ENCODE data around the gene ZHX3. TPM values are rescaled to one million over a fixed set of nuclear protein-coding genes. Genes with fewer than 3 reads are reported as not detected.

ZHX3 gene
- polyA plus RNA-seq, 6 donors from 2014 or later, result 3.8 to 27.8 (median 11.9) TPM

GRCh38 chr20:41204304-41205265 lies 112.9 kb downstream of the ZHX3 start:
- Mint-ChIP-seq H3K9me3 (peaks cover 0 to 8% (median 2%) of the 10 kb centered on the region in 7 donors), H3K4me3 (no peak overlapping the region), H3K36me3 (peaks cover 16 to 21% of the 10 kb centered on the region in 2 donors), H3K27ac (no peak overlapping the region), H3K27me3 (peaks cover 0 to 5% (median 0%) of the 10 kb centered on the region in 3 donors), H3K4me1 (peaks cover 5 to 18% (median 14%) of the 10 kb centered on the region in 3 donors)
- no peak for DNase-seq
- ATAC-seq (ENCODE audit: low read depth in 2 of 2), result no peak

GRCh38 chr20:41203660-41204059 lies 113.9 kb downstream of the ZHX3 start:
- DNase-seq (no peak), ATAC-seq (ENCODE audit: low read depth in 2 of 2) (no peak)
- Mint-ChIP-seq H3K27ac (no peak overlapping the region), H3K4me3 (no peak overlapping the region), H3K36me3 (peaks cover 24 to 28% of the 10 kb centered on the region in 2 donors), H3K27me3 (peaks cover 0 to 5% (median 0%) of the 10 kb centered on the region in 3 donors), H3K9me3 (peaks cover 6 to 14% (median 10%) of the 10 kb centered on the region in 7 donors), H3K4me1 (peaks cover 5 to 18% (median 14%) of the 10 kb centered on the region in 3 donors)

DNA sequence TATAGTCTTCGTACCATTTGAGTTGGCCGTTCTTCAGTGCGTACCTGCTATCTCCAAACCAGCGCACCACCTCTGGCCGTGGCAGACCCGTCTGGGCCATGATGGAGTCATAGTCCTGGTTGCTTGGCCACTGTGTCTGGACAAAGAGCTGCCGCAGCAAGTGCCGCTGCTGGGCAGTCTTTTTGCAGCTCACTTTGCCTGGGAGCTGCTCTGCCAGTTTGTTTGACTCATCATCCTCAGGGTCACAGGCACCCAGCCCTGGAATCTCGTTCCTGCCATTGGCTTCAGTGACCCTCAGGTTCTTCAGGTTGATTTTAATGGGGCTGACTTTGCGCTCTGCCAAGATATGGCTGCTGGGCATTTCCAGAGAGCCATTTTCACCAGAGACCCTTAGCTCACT lies 115.1 kb downstream of the ZHX3 start:
- peaks cover 30 to 32% of the 10 kb centered on the region in 2 donors for H3K36me3 Mint-ChIP-seq
- no peak overlapping the region for H3K4me3 Mint-ChIP-seq
- H3K27ac Mint-ChIP-seq, result no peak overlapping the region
- ATAC-seq (ENCODE audit: low read depth in 2 of 2) (no peak), DNase-seq (no peak)
- peaks cover 0 to under 1% (median 0%) of the 10 kb centered on the region in 3 donors for H3K27me3 Mint-ChIP-seq
- H3K4me1 Mint-ChIP-seq, result peaks cover 5 to 14% (median 10%) of the 10 kb centered on the region in 3 donors
- peaks cover 8 to 20% (median 14%) of the 10 kb centered on the region in 7 donors for H3K9me3 Mint-ChIP-seq

GRCh38 chr20:41201760-41202159 lies 115.8 kb downstream of the ZHX3 start:
- H3K27ac Mint-ChIP-seq, result no peak overlapping the region
- H3K4me1 Mint-ChIP-seq, result peaks cover 0 to 14% (median 5%) of the 10 kb centered on the region in 3 donors
- ATAC-seq (ENCODE audit: low read depth in 2 of 2) (no peak), DNase-seq (no peak)
- peaks cover 8 to 20% (median 14%) of the 10 kb centered on the region in 7 donors for H3K9me3 Mint-ChIP-seq
- no peak overlapping the region for H3K4me3 Mint-ChIP-seq
- peaks cover 30 to 32% of the 10 kb centered on the region in 2 donors for H3K36me3 Mint-ChIP-seq
- no peaks in the 10 kb centered on the region for H3K27me3 Mint-ChIP-seq

DNA sequence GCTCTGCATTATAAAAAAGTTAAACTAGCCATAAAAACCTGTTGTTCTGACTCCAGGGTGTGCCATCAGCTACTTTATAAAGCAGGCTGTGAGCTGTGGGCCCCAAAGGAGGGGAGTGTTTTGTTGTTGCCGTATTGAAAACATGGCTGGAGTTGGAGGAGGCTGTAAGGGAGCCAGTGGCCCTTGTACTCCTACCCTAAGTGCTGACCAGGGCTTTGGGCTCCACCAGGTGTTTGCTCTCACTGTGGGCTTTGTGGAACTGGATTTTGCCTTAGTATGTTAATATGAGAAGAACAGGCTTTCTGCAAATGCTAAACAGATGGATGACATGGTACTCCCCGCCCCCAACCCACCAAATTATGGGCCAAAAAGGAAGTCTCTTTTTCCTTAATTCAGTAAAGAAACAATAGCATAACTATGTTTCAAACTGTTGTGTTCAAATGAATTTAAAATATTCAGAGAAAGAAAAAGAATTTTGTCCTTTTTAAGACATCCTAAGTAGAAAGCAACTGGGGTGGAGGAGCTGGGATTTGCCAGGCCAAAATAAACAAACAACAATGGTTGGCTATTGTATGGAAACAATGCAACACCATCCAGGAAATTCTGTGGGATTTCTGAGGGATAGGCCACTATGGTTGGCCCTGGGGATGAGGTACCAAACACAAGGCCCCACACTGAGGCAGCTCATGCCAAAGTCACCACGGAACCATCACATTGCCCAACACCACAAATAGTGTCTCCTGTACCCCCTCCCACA lies 116.9 kb downstream of the ZHX3 start:
- peaks cover 8 to 20% (median 14%) of the 10 kb centered on the region in 7 donors for H3K9me3 Mint-ChIP-seq
- H3K4me3 Mint-ChIP-seq, result no peak overlapping the region
- DNase-seq (no peak), ATAC-seq (ENCODE audit: low read depth in 2 of 2) (no peak)
- peak overlapping the region in 2 of 6 donors; percentile 36 to 62 for H3K27ac Mint-ChIP-seq
- no peaks in the 10 kb centered on the region for H3K27me3 Mint-ChIP-seq
- H3K36me3 Mint-ChIP-seq, result peaks cover 30 to 32% of the 10 kb centered on the region in 2 donors
- H3K4me1 Mint-ChIP-seq, result peaks cover 0 to 8% (median 0%) of the 10 kb centered on the region in 3 donors

DNA sequence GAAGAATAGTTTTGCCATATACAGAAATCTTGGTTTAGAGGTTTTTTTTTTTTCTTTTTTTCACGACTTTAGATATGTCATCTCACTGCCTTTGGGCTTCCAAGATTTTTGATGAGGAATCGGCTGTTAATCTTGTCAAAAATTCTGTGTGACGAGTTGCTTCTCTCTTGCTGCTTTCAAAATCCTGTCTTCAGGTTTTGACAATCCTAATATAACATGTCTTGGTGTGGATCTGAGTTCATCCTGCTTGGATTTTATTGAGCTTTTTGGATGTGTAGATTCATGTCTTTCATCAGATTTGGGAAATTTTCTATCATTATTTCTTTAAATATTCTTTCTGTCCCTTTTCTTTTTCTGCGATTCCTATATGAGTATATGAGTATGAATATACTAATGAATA lies 119.1 kb downstream of the ZHX3 start:
- Mint-ChIP-seq H3K27ac (no peak overlapping the region), H3K4me3 (no peak overlapping the region), H3K36me3 (peaks cover 36 to 39% of the 10 kb centered on the region in 2 donors), H3K9me3 (peaks cover 8 to 32% (median 21%) of the 10 kb centered on the region in 7 donors), H3K27me3 (no peaks in the 10 kb centered on the region), H3K4me1 (peaks cover 0 to 8% (median 0%) of the 10 kb centered on the region in 3 donors)
- ATAC-seq (ENCODE audit: low read depth in 2 of 2), result no peak
- no peak for DNase-seq

GRCh38 chr20:41196653-41197225 lies 120.8 kb downstream of the ZHX3 start:
- H3K4me3 Mint-ChIP-seq, result no peak overlapping the region
- H3K36me3 Mint-ChIP-seq, result peaks cover 32 to 35% of the 10 kb centered on the region in 2 donors
- H3K9me3 Mint-ChIP-seq, result peaks cover 12 to 43% (median 26%) of the 10 kb centered on the region in 7 donors
- peaks cover 0 to 5% (median 0%) of the 10 kb centered on the region in 3 donors for H3K27me3 Mint-ChIP-seq
- no peak for ATAC-seq (ENCODE audit: low read depth in 2 of 2)
- H3K27ac Mint-ChIP-seq, result peak overlapping the region in 1 of 6 donors; percentile 15
- H3K4me1 Mint-ChIP-seq, result no peaks in the 10 kb centered on the region
- no peak for DNase-seq

- Mint-ChIP-seq H3K27ac (no peak overlapping the region), H3K4me1 (no peaks in the 10 kb centered on the region), H3K4me3 (no peak overlapping the region), H3K9me3 (peaks cover 5 to 54% (median 34%) of the 10 kb centered on the region in 7 donors), H3K27me3 (peaks cover 0 to 10% (median 0%) of the 10 kb centered on the region in 3 donors), H3K36me3 (peaks cover 35 to 37% of the 10 kb centered on the region in 2 donors)
- no peak for ATAC-seq (ENCODE audit: low read depth in 2 of 2)
- DNase-seq, result no peak
Measured at GRCh38 chr20:41192575-41192974, 125.0 kb downstream of the ZHX3 start.

- ATAC-seq (ENCODE audit: low read depth in 2 of 2), result no peak
- Mint-ChIP-seq H3K9me3 (peaks cover 5 to 54% (median 34%) of the 10 kb centered on the region in 7 donors), H3K27ac (peak overlapping the region in 1 of 6 donors; percentile 9), H3K36me3 (peaks cover 35 to 37% of the 10 kb centered on the region in 2 donors), H3K4me1 (no peaks in the 10 kb centered on the region), H3K4me3 (peak overlapping the region in 1 of 8 donors; percentile 8), H3K27me3 (peaks cover 0 to 10% (median 0%) of the 10 kb centered on the region in 3 donors)
- no peak for DNase-seq
Measured at GRCh38 chr20:41191562-41192500, 125.7 kb downstream of the ZHX3 start.

GRCh38 chr20:41187668-41188067 lies 129.9 kb downstream of the ZHX3 start:
- H3K4me3 Mint-ChIP-seq, result no peak overlapping the region
- no peak for DNase-seq
- peaks cover 30 to 37% of the 10 kb centered on the region in 2 donors for H3K36me3 Mint-ChIP-seq
- H3K27me3 Mint-ChIP-seq, result peaks cover 0 to 6% (median 0%) of the 10 kb centered on the region in 3 donors
- H3K4me1 Mint-ChIP-seq, result no peaks in the 10 kb centered on the region
- ATAC-seq (ENCODE audit: low read depth in 2 of 2), result no peak
- H3K9me3 Mint-ChIP-seq, result peaks cover under 1 to 38% (median 26%) of the 10 kb centered on the region in 7 donors
- no peak overlapping the region for H3K27ac Mint-ChIP-seq

GRCh38 chr20:41185013-41185757 lies 132.3 kb downstream of the ZHX3 start:
- ATAC-seq (ENCODE audit: low read depth in 2 of 2) (no peak), DNase-seq (no peak)
- Mint-ChIP-seq H3K27ac (peak overlapping the region in 3 of 6 donors; percentile 43 to 69 (median 66)), H3K4me1 (no peaks in the 10 kb centered on the region), H3K9me3 (peaks cover 0 to 19% (median 10%) of the 10 kb centered on the region in 7 donors), H3K27me3 (peaks cover 0 to under 1% (median 0%) of the 10 kb centered on the region in 3 donors), H3K36me3 (peaks cover 16 to 20% of the 10 kb centered on the region in 2 donors), H3K4me3 (no peak overlapping the region)

Data from naive B cell (primary cell).